Bronchial epithelial cell (primary cell): ENCODE measurements around the gene HSPA1L. TPM values are rescaled to one million over a fixed set of nuclear protein-coding genes. Genes with fewer than 3 reads are reported as not detected.
A peak's percentile ranks its signal among the peaks of the same experiment; 100 is the strongest.

Source experiments
- DNase-seq: peaks from one replicate; pipeline ENCODE4 v3.0.0-alpha.2; 2010; ENCODE audit warnings: low read depth
- FAIRE-seq: peaks from 2 replicates; lab custom pipeline; 2011; peaks lifted over from hg19 to GRCh38; lab: Jason Lieb, UNC
- H3K27me3 ChIP-seq: 2 replicates; pipeline ENCODE4 v1.5.1; 2011; ENCODE audit warnings: low read length; ENCODE audit not compliant: control insufficient read depth, insufficient read depth
- H3K36me3 ChIP-seq: 2 replicates; pipeline ENCODE4 v1.5.1; 2011; ENCODE audit warnings: low read length; ENCODE audit not compliant: control insufficient read depth, insufficient read depth
- H3K4me3 ChIP-seq: 2 replicates; pipeline ENCODE4 v1.5.1; 2011; ENCODE audit warnings: mild to moderate bottlenecking, low read depth, low read length, control low read depth
- CTCF ChIP-seq: IDR thresholded peaks from 2 replicates; pipeline ENCODE4 v1.5.1; 2011; ENCODE audit warnings: mild to moderate bottlenecking, moderate library complexity, low read length, control low read depth, inconsistent platforms; ENCODE audit not compliant: insufficient read depth, severe bottlenecking
- total RNA-seq: library from RNA; depleted of rRNA; stranded (reverse); fragments of >200 nt; gene quantifications from 2 replicates; pipeline ENCODE4 v1.2.1, GENCODE V29; 2014

Gene HSPA1L
- total RNA-seq, 1 donor from 2014 or later, result 0.53 TPM

GRCh38 chr6:31778999-31779885 lies 35.8 kb downstream of the HSPA1L start:
- no peak for FAIRE-seq

GRCh38 chr6:31778193-31778592 lies 36.9 kb downstream of the HSPA1L start:
- no peak for TF ChIP-seq CTCF
- no peaks in the 10 kb centered on the region for H3K27me3 ChIP-seq
- H3K4me3 ChIP-seq, result no peak overlapping the region
- DNase-seq (no peak), FAIRE-seq (no peak)
- peaks cover 31% of the 10 kb centered on the region for H3K36me3 ChIP-seq

More at GRCh38 chr6:31778999-31779885, 35.8 kb downstream of the HSPA1L start:
- Histone ChIP-seq H3K36me3 (peaks cover 35% of the 10 kb centered on the region), H3K27me3 (no peaks in the 10 kb centered on the region), H3K4me3 (no peak overlapping the region)
- no peak for DNase-seq
- TF ChIP-seq CTCF, result no peak

- no peaks in the 10 kb centered on the region for H3K27me3 ChIP-seq
- peaks cover 27% of the 10 kb centered on the region for H3K36me3 ChIP-seq
- DNase-seq, result no peak
- H3K4me3 ChIP-seq, result no peak overlapping the region
- no peak for FAIRE-seq
- TF ChIP-seq CTCF, result no peak
These were observed 37.4 kb downstream of the HSPA1L start for GRCh38 chr6:31777667-31778050.

- TF ChIP-seq CTCF, result no peak
- no peak for FAIRE-seq
- Histone ChIP-seq H3K27me3 (no peaks in the 10 kb centered on the region), H3K36me3 (peaks cover 23% of the 10 kb centered on the region), H3K4me3 (peak within 1 kb of the TSS; percentile 19)
- peak; percentile 90 for DNase-seq
These were observed 38.0 kb downstream of the HSPA1L start, which contains the start of gene VWA7 for GRCh38 chr6:31776989-31777666. VWA7 (minus strand) TSS chr6:31777328; CDS start chr6:31776779, 549 bp downstream.

GRCh38 chr6:31776485-31776988 lies 38.5 kb downstream of the HSPA1L start:
- no peak for TF ChIP-seq CTCF
- no peak for DNase-seq
- no peak for FAIRE-seq
- Histone ChIP-seq H3K4me3 (peak overlapping the region; percentile 19), H3K36me3 (peaks cover 19% of the 10 kb centered on the region), H3K27me3 (no peaks in the 10 kb centered on the region)
